Metanephros (tissue), 2 donors: ENCODE measurements around the gene PPP1R12A. TPM values are rescaled to one million over a fixed set of nuclear protein-coding genes. Genes with fewer than 3 reads are reported as not detected.

ENCODE experiments used
- small RNA-seq: library from RNA; depleted of rRNA; stranded (forward); fragments of <200 nt; gene quantifications from one replicate; pipeline ENCODE3, GENCODE V24; 2014; ENCODE audit warnings: low replicate concordance
- total RNA-seq: library from RNA; depleted of rRNA; stranded (reverse); fragments of >200 nt; gene quantifications from one replicate; pipeline ENCODE4 v1.2.3, GENCODE V29; 2014

Gene PPP1R12A
- 114 TPM for total RNA-seq

DNA sequence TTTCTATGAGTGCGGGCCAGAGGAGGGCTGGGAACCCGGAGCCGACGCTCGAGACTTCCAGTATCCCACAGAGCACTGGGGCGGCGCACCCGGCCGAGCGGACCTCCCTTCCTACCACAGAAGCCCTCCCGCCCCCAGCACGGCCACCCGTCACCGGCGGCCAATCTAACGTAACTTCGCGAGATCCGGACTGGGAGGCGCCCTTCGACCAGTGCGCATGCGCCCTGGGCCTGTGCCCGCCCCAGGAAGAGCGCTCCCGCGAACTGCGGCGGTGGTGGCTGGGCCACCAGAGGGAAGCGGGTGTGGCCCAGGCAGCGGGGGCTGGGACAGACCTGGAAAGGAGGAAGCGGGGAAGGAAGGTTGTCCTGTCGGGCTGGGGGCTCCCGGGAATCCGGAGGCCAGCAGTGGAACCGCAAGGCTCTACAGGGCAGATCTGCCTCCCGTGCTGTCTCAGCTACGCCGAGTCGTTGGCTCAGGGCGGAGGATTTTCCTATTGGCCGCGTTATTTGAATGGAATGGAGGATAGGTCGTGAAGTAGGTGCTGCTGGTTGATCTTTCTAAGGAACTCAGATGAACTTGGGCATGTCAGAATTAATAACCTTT, at the start of gene PPP1R12A:
PPP1R12A (minus strand) TSS at position 77 of the 603 bp plus-strand sequence. CDS start 166 bp downstream, outside the sequence.

Small RNA genes within 50 kb of the gene (small RNA-seq; reads per million reads assigned to genes)
- not detected for gene RNA5SP363

Other genes with a start within 250 kb of the PPP1R12A start
- 232 TPM for gene PAWR, start 244.1 kb downstream of the PPP1R12A start, total RNA-seq
- gene OTOGL, start 164.4 kb upstream of the PPP1R12A start, total RNA-seq = 0.82 TPM